ENCODE measurements around the gene EYS. TPM values are rescaled to one million over a fixed set of nuclear protein-coding genes. Genes with fewer than 3 reads are reported as not detected.

Gene EYS
- total RNA-seq, 1 donor from 2014 or later: 0.08 TPM

- Histone ChIP-seq H3K4me3 (no peak overlapping the region), H3K36me3 (no peaks in the 10 kb centered on the region), H3K27me3 (ENCODE audit: low read depth) (no peaks in the 10 kb centered on the region), H3K9me3 (replicated peaks) (peaks cover 67% of the 10 kb centered on the region), H3K27ac (replicated peaks) (no peak overlapping the region), H3K4me1 (no peaks in the 10 kb centered on the region)
- intact Hi-C loops (cut with micrococcal nuclease): no loop called here
- DNase-seq: no peak
- TF ChIP-seq CTCF (IDR thresholded peaks at IDR 0.05; ENCODE audit: borderline replicate concordance): no peak
These were observed 1011.0 kb downstream of the EYS start for GRCh38 chr6:64696053-64696452.

GRCh38 chr6:64694356-64694755, 1012.7 kb downstream of the EYS start:
- Histone ChIP-seq H3K27me3 (ENCODE audit: low read depth) (no peaks in the 10 kb centered on the region), H3K9me3 (replicated peaks) (peaks cover 76% of the 10 kb centered on the region), H3K36me3 (no peaks in the 10 kb centered on the region), H3K4me1 (no peaks in the 10 kb centered on the region), H3K4me3 (no peak overlapping the region), H3K27ac (replicated peaks) (no peak overlapping the region)
- TF ChIP-seq CTCF (IDR thresholded peaks at IDR 0.05; ENCODE audit: borderline replicate concordance): no peak
- intact Hi-C loops (cut with micrococcal nuclease): no loop called here
- DNase-seq: no peak

GRCh38 chr6:64691064-64691463, 1016.0 kb downstream of the EYS start:
- intact Hi-C loops (cut with micrococcal nuclease): no loop called here

GRCh38 chr6:64685401-64685800, 1021.6 kb downstream of the EYS start:
- DNase-seq: no peak
- H3K27ac ChIP-seq (replicated peaks): no peak overlapping the region
- H3K27me3 ChIP-seq (ENCODE audit: low read depth): no peaks in the 10 kb centered on the region
- H3K36me3 ChIP-seq: no peaks in the 10 kb centered on the region
- no peak overlapping the region for H3K4me3 ChIP-seq
- no peak for TF ChIP-seq CTCF (IDR thresholded peaks at IDR 0.05; ENCODE audit: borderline replicate concordance)
- peaks cover 3% of the 10 kb centered on the region for H3K9me3 ChIP-seq (replicated peaks)
- no peaks in the 10 kb centered on the region for H3K4me1 ChIP-seq
- intact Hi-C loops (cut with micrococcal nuclease): no loop called here

More at GRCh38 chr6:64691064-64691463, 1016.0 kb downstream of the EYS start:
- Histone ChIP-seq H3K9me3 (replicated peaks) (peaks cover 49% of the 10 kb centered on the region), H3K27me3 (ENCODE audit: low read depth) (no peaks in the 10 kb centered on the region), H3K36me3 (no peaks in the 10 kb centered on the region), H3K4me1 (no peaks in the 10 kb centered on the region), H3K27ac (replicated peaks) (no peak overlapping the region), H3K4me3 (no peak overlapping the region)
- no peak for DNase-seq
- TF ChIP-seq CTCF (IDR thresholded peaks at IDR 0.05; ENCODE audit: borderline replicate concordance): no peak

GRCh38 chr6:64683682-64684081, 1023.3 kb downstream of the EYS start:
- H3K27ac ChIP-seq (replicated peaks): no peak overlapping the region
- TF ChIP-seq CTCF (IDR thresholded peaks at IDR 0.05; ENCODE audit: borderline replicate concordance): no peak
- H3K27me3 ChIP-seq (ENCODE audit: low read depth): no peaks in the 10 kb centered on the region
- no peak overlapping the region for H3K4me3 ChIP-seq
- no peak for DNase-seq
- intact Hi-C loops (cut with micrococcal nuclease): no loop called here
- H3K36me3 ChIP-seq: no peaks in the 10 kb centered on the region
- no peaks in the 10 kb centered on the region for H3K4me1 ChIP-seq
- no peaks in the 10 kb centered on the region for H3K9me3 ChIP-seq (replicated peaks)

All from left ventricle myocardium inferior (tissue), 1 donor.